ENCODE results near the gene ADIRF. TPM values are rescaled to one million over a fixed set of nuclear protein-coding genes. Genes with fewer than 3 reads are reported as not detected.
"Not testable (repeated sequence)": the region's sequence is repeated elsewhere in the genome, so short reads cannot be mapped to it uniquely, and the experiment has no call there.

ADIRF gene
- total RNA-seq, result not detected

GRCh38 chr10:86968271-86968993 lies at the start of gene ADIRF:
TSS of gene ADIRF (plus strand) at chr10:86968482. CDS start at chr10:86968545, 63 bp downstream.
- peak; percentile 22 for DNase-seq
- intact Hi-C loops (cut with DNase I, micrococcal nuclease), result loop anchor here (5.0 to 10.0 kb wide), 2 partner anchors 126 to 256 kb away; partner anchors contain the start of genes GLUD1 (in 1 of the 2) and SHLD2 (in 1 of the 2)
- POLR2A ChIA-PET, result no interaction called here
- ATAC-seq, result no peak
- CTCF ChIA-PET, result interaction anchor here (0.7 to 1.5 kb wide), 3 partner anchors 26 to 568 kb away, joined by 3 to 5 read pairs (median 5); no protein-coding TSS in a partner anchor
- Mint-ChIP-seq H3K27me3 (peaks cover 10% of the 10 kb centered on the region), H3K4me1 (peaks cover 36% of the 10 kb centered on the region), H3K27ac (no peak within 1 kb of the TSS), H3K36me3 (ENCODE audit: low read depth) (no peaks in the 10 kb centered on the region), H3K9me3 (ENCODE audit: low read depth) (no peaks in the 10 kb centered on the region), H3K4me3 (no peak within 1 kb of the TSS)

DNA sequence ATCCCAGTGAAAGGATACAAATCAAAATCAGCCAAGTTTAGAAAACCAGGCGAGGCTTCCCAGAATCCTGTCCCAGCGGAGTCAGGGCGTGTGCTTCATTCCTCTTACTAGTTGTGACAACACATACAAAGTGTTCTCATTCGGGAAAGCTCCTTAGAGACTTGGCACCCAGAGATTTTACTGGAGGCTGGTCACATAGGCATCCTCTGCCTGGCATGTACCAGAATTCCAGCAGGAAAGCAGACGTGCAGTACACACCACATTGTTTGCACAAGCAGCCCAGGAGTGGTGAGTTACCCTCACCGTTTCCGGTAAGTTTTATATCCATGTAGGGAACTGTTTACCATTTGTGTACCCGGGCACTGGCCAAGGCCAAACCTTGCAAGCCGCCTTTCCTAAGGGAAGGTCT lies 45.7 kb upstream of the ADIRF start:
- no peaks in the 10 kb centered on the region for H3K27me3 Mint-ChIP-seq
- no peaks in the 10 kb centered on the region for H3K4me1 Mint-ChIP-seq
- H3K4me3 Mint-ChIP-seq, result no peak overlapping the region
- CTCF ChIA-PET, result no interaction called here
- no peak for DNase-seq
- H3K9me3 Mint-ChIP-seq (ENCODE audit: low read depth), result no peaks in the 10 kb centered on the region
- peaks cover 5% of the 10 kb centered on the region for H3K36me3 Mint-ChIP-seq (ENCODE audit: low read depth)
- no peak for ATAC-seq
- H3K27ac Mint-ChIP-seq, result no peak overlapping the region
- POLR2A ChIA-PET, result no interaction called here
- intact Hi-C loops (cut with DNase I, micrococcal nuclease), result no loop called here

- ChIA-PET CTCF (interaction anchor here (0.6 kb wide), 1 partner anchor 236 kb away, joined by 4 read pairs; no protein-coding TSS in a partner anchor), POLR2A (no interaction called here)
- no peak overlapping the region for H3K4me3 Mint-ChIP-seq
- H3K9me3 Mint-ChIP-seq (ENCODE audit: low read depth), result no peaks in the 10 kb centered on the region
- DNase-seq (no peak), ATAC-seq (no peak)
- intact Hi-C loops (cut with DNase I, micrococcal nuclease), result no loop called here
- no peaks in the 10 kb centered on the region for H3K4me1 Mint-ChIP-seq
- no peak overlapping the region for H3K27ac Mint-ChIP-seq
- peaks cover 2% of the 10 kb centered on the region for H3K36me3 Mint-ChIP-seq (ENCODE audit: low read depth)
- H3K27me3 Mint-ChIP-seq, result no peaks in the 10 kb centered on the region
Observed at GRCh38 chr10:86929468-86930380, 38.6 kb upstream of the ADIRF start.

DNA sequence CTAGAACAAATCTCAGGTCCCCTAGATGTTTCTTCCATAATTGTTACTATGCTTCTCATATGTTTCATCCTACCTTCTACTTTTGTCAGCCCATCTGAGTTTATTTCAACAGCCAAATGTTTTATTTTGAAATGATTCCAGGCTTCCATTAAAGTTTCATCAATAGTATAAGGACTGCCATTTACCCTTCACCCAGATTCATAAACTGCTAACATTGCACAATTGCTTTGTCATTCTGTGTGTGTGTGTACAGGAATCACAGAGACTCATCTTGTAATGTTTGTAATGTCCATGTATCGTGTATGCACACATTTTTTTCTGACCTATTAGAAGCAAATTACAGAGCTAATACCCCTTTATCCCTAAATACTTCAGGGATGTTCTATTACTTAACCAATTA lies 36.4 kb upstream of the ADIRF start:
- POLR2A ChIA-PET, result no interaction called here
- no peak overlapping the region for H3K27ac Mint-ChIP-seq
- CTCF ChIA-PET, result interaction anchor here (0.7 to 1.0 kb wide), 2 partner anchors 32 to 44 kb away, joined by 3 read pairs; no protein-coding TSS in a partner anchor
- no peak overlapping the region for H3K4me3 Mint-ChIP-seq
- DNase-seq (no peak), ATAC-seq (no peak)
- no peaks in the 10 kb centered on the region for H3K9me3 Mint-ChIP-seq (ENCODE audit: low read depth)
- no peaks in the 10 kb centered on the region for H3K27me3 Mint-ChIP-seq
- H3K4me1 Mint-ChIP-seq, result no peaks in the 10 kb centered on the region
- peaks cover 2% of the 10 kb centered on the region for H3K36me3 Mint-ChIP-seq (ENCODE audit: low read depth)
- intact Hi-C loops (cut with DNase I, micrococcal nuclease), result no loop called here

- no peaks in the 10 kb centered on the region for H3K4me1 Mint-ChIP-seq
- DNase-seq (no peak), ATAC-seq (no peak)
- H3K27me3 Mint-ChIP-seq, result no peaks in the 10 kb centered on the region
- no peak overlapping the region for H3K27ac Mint-ChIP-seq
- CTCF ChIA-PET, result interaction anchor here (1.0 kb wide), 1 partner anchor 31 kb away, joined by 3 read pairs; no protein-coding TSS in a partner anchor
- intact Hi-C loops (cut with DNase I, micrococcal nuclease), result no loop called here
- H3K9me3 Mint-ChIP-seq (ENCODE audit: low read depth), result no peaks in the 10 kb centered on the region
- no peak overlapping the region for H3K4me3 Mint-ChIP-seq
- POLR2A ChIA-PET, result no interaction called here
- H3K36me3 Mint-ChIP-seq (ENCODE audit: low read depth), result peaks cover 2% of the 10 kb centered on the region
Observed at GRCh38 chr10:86932674-86933073, 35.6 kb upstream of the ADIRF start.

DNA sequence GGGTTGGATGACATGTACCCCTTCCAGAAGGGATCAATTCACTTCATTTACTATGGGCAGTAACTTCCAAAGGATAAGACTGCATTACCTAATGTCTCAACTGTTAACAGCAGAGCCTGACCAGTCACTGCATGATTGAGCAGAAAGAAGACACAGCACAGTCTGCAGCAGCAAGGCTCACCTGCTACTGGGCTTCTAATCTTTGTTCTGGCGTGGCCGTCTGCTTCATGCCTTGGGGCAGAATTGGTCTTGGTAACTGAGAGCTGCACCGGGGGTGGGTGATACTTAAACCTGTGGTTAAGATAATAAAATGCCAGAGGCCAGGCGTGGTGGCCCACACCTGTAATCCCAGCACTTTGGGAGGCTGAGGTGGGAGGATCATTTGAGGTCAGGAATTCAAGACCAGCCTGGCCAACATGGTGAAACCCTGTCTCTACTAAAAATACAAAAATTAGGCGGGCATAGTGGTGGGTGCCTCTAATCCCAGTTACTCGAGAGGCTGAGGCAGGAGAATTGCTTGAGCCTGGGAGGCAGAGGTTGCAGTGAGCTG lies 34.0 kb upstream of the ADIRF start:
- H3K27me3 Mint-ChIP-seq; POLR2A ChIA-PET; H3K4me3 Mint-ChIP-seq; DNase-seq; H3K36me3 Mint-ChIP-seq (ENCODE audit: low read depth); H3K9me3 Mint-ChIP-seq (ENCODE audit: low read depth); intact Hi-C loops (cut with DNase I, micrococcal nuclease); H3K4me1 Mint-ChIP-seq; ATAC-seq; H3K27ac Mint-ChIP-seq; CTCF ChIA-PET: not testable (repeated sequence)

- ChIA-PET POLR2A (interaction anchor here (0.6 kb wide), 1 partner anchor 27 kb away, joined by 3 read pairs; no protein-coding TSS in a partner anchor), CTCF (interaction anchor here (0.6 to 3.0 kb wide), 11 partner anchors 10 to 1691 kb away, joined by 3 to 18 read pairs (median 3); no protein-coding TSS in a partner anchor)
- DNase-seq, result no peak
- intact Hi-C loops (cut with DNase I, micrococcal nuclease), result no loop called here
- no peaks in the 10 kb centered on the region for H3K36me3 Mint-ChIP-seq (ENCODE audit: low read depth)
- no peaks in the 10 kb centered on the region for H3K9me3 Mint-ChIP-seq (ENCODE audit: low read depth)
- no peak overlapping the region for H3K4me3 Mint-ChIP-seq
- no peak overlapping the region for H3K27ac Mint-ChIP-seq
- ATAC-seq, result no peak
- H3K4me1 Mint-ChIP-seq, result no peaks in the 10 kb centered on the region
- no peaks in the 10 kb centered on the region for H3K27me3 Mint-ChIP-seq
Observed at GRCh38 chr10:86936661-86937501, 31.4 kb upstream of the ADIRF start.

- H3K36me3 Mint-ChIP-seq (ENCODE audit: low read depth), result no peaks in the 10 kb centered on the region
- H3K4me1 Mint-ChIP-seq, result no peaks in the 10 kb centered on the region
- DNase-seq, result no peak
- H3K27ac Mint-ChIP-seq, result no peak overlapping the region
- POLR2A ChIA-PET, result no interaction called here
- no peak overlapping the region for H3K4me3 Mint-ChIP-seq
- intact Hi-C loops (cut with DNase I, micrococcal nuclease), result no loop called here
- CTCF ChIA-PET, result interaction anchor here (0.6 to 4.5 kb wide), 10 partner anchors 9 to 204 kb away, joined by 3 to 19 read pairs (median 4); partner anchors contain the start of genes MMRN2 and SNCG
- no peaks in the 10 kb centered on the region for H3K27me3 Mint-ChIP-seq
- no peaks in the 10 kb centered on the region for H3K9me3 Mint-ChIP-seq (ENCODE audit: low read depth)
- ATAC-seq, result no peak
Observed at GRCh38 chr10:86937502-86938154, 30.7 kb upstream of the ADIRF start.

GRCh38 chr10:86938260-86938659 lies 30.0 kb upstream of the ADIRF start:
- POLR2A ChIA-PET, result no interaction called here
- Mint-ChIP-seq H3K27ac (no peak overlapping the region), H3K27me3 (no peaks in the 10 kb centered on the region), H3K9me3 (ENCODE audit: low read depth) (no peaks in the 10 kb centered on the region), H3K4me1 (no peaks in the 10 kb centered on the region), H3K4me3 (no peak overlapping the region), H3K36me3 (ENCODE audit: low read depth) (no peaks in the 10 kb centered on the region)
- CTCF ChIA-PET, result interaction anchor here (0.7 to 4.5 kb wide), 9 partner anchors 11 to 302 kb away, joined by 3 to 19 read pairs (median 4); partner anchors contain the start of genes MMRN2 and SNCG
- ATAC-seq (no peak), DNase-seq (no peak)
- intact Hi-C loops (cut with DNase I, micrococcal nuclease), result no loop called here

DNA sequence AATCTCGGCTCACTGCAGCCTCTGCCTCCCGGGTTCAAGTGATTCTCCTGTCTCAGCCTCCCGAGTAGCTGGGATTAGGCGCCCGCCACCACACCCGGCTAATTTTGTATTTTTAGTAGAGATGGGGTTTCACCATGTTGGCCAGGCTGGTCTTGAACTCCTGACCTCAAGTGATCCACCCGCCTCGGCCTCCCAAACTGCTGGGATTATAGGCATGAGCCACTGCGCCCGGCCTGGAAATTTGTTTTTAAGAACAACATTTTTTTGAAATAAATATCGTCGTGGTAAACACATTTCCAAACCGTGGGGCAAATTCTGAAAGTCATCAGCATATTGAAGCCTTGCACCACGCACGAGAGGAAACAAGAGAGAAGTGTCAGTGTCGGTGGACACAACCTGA lies 28.2 kb upstream of the ADIRF start:
- ATAC-seq; intact Hi-C loops (cut with DNase I, micrococcal nuclease); H3K9me3 Mint-ChIP-seq (ENCODE audit: low read depth); H3K36me3 Mint-ChIP-seq (ENCODE audit: low read depth); H3K27ac Mint-ChIP-seq; H3K4me1 Mint-ChIP-seq; H3K4me3 Mint-ChIP-seq; H3K27me3 Mint-ChIP-seq; DNase-seq: not testable (repeated sequence)
- ChIA-PET POLR2A (interaction anchor here (0.6 to 0.7 kb wide), 3 partner anchors 156 to 706 kb away, joined by 3 to 8 read pairs (median 5); no protein-coding TSS in a partner anchor), CTCF (interaction anchor here (0.6 to 4.5 kb wide), 9 partner anchors 18 to 472 kb away, joined by 3 to 19 read pairs (median 4); partner anchors contain the start of genes MMRN2 and SNCG)
